DOHH2 (cell line): Measurements from ENCODE around the gene EXOC3.

Source experiments
- H3F3A ChIP-seq: fragments of 200-600 bp; sonication (generic), shearing (Covaris generic); 2 replicates; pipeline ENCODE4 v1.6.0; 2016; ENCODE audit warnings: antibody characterized with exemption, mild to moderate bottlenecking; ENCODE audit not compliant: control insufficient read depth, insufficient read depth
- H3K27ac ChIP-seq: fragments of 200-600 bp; sonication (generic); 2 replicates; pipeline ENCODE4 v1.5.1; 2014; ENCODE audit warnings: low read depth, mild to moderate bottlenecking, low read length, moderate library complexity
- H3K27me3 ChIP-seq: fragments of 200-600 bp; sonication (generic); 2 replicates; pipeline ENCODE4 v1.6.1; 2014; ENCODE audit warnings: mild to moderate bottlenecking, low read length, mixed read lengths; ENCODE audit not compliant: control insufficient read depth
- H3K36me3 ChIP-seq: fragments of 200-600 bp; sonication (generic); 2 replicates; pipeline ENCODE4 v1.6.1; 2014; ENCODE audit warnings: mild to moderate bottlenecking, low read length, moderate library complexity, mixed read lengths; ENCODE audit not compliant: control insufficient read depth
- H3K4me1 ChIP-seq: fragments of 200-600 bp; sonication (generic); 2 replicates; pipeline ENCODE4 v1.6.1; 2014; ENCODE audit warnings: mild to moderate bottlenecking, low read length, mixed read lengths; ENCODE audit not compliant: control insufficient read depth
- H3K4me2 ChIP-seq: fragments of 200-600 bp; sonication (generic); 2 replicates; pipeline ENCODE4 v1.6.0; 2014; ENCODE audit warnings: mild to moderate bottlenecking, low read length, moderate library complexity
- H3K4me3 ChIP-seq: fragments of 200-600 bp; sonication (generic); 2 replicates; pipeline ENCODE4 v1.5.1; 2014; ENCODE audit warnings: mild to moderate bottlenecking, low read length, mixed read lengths
- H3K79me2 ChIP-seq: fragments of 200-600 bp; sonication (generic); 2 replicates; pipeline ENCODE4 v1.6.1; 2014; ENCODE audit warnings: mild to moderate bottlenecking, low read length, mixed read lengths; ENCODE audit not compliant: control insufficient read depth
- H3K9me2 ChIP-seq: fragments of 200-600 bp; sonication (generic); replicated peaks from 2 replicates; pipeline ENCODE4 v1.6.1; 2014; ENCODE audit warnings: mild to moderate bottlenecking, low read length, mixed read lengths; ENCODE audit not compliant: control insufficient read depth
- H3K9me3 ChIP-seq: fragments of 200-600 bp; sonication (generic); 2 replicates; pipeline ENCODE4 v1.6.1; 2014; ENCODE audit warnings: antibody characterized with exemption, low read length, mixed read lengths; ENCODE audit not compliant: control insufficient read depth, insufficient read depth
- H4K20me1 ChIP-seq: fragments of 200-600 bp; sonication (generic); 2 replicates; pipeline ENCODE4 v1.6.0; 2014; ENCODE audit warnings: low read depth, mild to moderate bottlenecking, antibody characterized with exemption, low read length, moderate library complexity; ENCODE audit not compliant: control insufficient read depth, insufficient read depth
- EZH2phosphoT487 ChIP-seq: fragments of 200-600 bp; sonication (generic); IDR thresholded peaks from 2 replicates; pipeline ENCODE4 v1.6.1; 2017; ENCODE audit warnings: borderline replicate concordance, mild to moderate bottlenecking, antibody characterized with exemption, low read length, moderate library complexity, mixed read lengths
- TF ChIP-seq, protein P1 (sequence below): fragments of 200-600 bp; sonication (generic); IDR thresholded peaks from one replicate; pipeline ENCODE4 v1.5.1; 2014; ENCODE audit warnings: antibody characterized with exemption, mild to moderate bottlenecking, low read depth, low read length; ENCODE audit not compliant: poor library complexity, severe bottlenecking

EXOC3 gene

DNA sequence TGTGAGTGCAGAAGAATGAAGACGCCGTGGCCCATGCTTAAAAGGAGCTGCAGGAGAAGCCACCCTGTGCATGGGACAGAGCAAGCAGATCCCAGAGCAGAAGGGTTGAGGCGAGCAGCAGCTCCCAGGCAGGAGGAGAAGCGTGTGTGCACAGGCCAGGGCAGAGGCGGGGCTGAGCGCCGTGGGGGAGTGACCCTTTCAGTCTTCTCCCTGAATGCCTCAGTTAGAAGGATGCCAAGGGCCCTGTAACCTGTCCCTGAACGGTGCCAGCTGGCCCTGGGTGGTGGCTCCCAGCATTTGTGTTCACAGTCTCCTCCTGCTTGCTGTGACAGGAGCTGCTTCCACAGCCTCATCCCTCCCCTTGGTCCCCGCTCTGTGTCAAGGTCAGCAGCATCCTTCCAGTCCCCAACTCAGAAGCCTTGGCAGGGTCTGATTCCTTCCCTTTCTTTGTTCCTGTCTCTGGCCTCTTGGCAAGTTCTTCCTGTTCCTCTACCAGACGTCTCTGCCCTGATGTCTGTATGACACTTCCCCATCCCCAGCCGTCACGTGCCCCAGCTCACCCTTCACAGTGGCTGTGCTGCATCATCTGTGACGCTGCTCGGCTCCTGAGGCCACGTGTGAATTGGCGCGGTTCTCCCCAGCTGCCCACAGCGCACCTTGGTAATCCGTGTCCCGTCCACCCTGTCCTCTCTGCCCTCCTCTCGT, 5.2 kb downstream of the EXOC3 start:
- H4K20me1 ChIP-seq = no peaks in the 10 kb centered on the region

DNA sequence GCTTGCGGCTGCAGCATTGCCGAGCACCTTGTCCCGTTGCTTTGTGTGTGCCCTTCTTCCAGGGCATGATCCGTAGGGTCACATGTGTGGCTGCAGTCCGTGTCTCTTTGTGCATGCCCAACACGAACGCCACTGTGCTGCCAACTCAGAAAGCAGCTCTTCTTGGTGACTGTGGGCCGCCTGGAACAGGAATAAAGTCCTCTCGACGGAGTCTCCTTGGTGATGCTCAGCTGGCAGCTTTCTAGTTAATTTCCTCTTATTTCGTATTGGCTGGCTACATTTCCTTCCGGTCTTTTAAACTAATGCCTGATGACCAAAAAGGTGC, 5.8 kb downstream of the EXOC3 start:
- Histone ChIP-seq H3K36me3 (peaks cover 77% of the 10 kb centered on the region), H3K27ac (no peak overlapping the region)

More for the DNA sequence above, 5.2 kb downstream of the EXOC3 start:
- H3K27me3 ChIP-seq = no peaks in the 10 kb centered on the region
- H3K4me1 ChIP-seq = peaks cover 26% of the 10 kb centered on the region
- peaks cover 76% of the 10 kb centered on the region for H3K79me2 ChIP-seq
- TF ChIP-seq EZH2phosphoT487 = no peak
- TF ChIP-seq, protein P1, sequence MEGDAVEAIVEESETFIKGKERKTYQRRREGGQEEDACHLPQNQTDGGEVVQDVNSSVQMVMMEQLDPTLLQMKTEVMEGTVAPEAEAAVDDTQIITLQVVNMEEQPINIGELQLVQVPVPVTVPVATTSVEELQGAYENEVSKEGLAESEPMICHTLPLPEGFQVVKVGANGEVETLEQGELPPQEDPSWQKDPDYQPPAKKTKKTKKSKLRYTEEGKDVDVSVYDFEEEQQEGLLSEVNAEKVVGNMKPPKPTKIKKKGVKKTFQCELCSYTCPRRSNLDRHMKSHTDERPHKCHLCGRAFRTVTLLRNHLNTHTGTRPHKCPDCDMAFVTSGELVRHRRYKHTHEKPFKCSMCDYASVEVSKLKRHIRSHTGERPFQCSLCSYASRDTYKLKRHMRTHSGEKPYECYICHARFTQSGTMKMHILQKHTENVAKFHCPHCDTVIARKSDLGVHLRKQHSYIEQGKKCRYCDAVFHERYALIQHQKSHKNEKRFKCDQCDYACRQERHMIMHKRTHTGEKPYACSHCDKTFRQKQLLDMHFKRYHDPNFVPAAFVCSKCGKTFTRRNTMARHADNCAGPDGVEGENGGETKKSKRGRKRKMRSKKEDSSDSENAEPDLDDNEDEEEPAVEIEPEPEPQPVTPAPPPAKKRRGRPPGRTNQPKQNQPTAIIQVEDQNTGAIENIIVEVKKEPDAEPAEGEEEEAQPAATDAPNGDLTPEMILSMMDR = no peak
- no peaks in the 10 kb centered on the region for H3F3A ChIP-seq
- H3K4me2 ChIP-seq = no peak overlapping the region
- H3K4me3 ChIP-seq = no peak overlapping the region
- peaks cover 72% of the 10 kb centered on the region for H3K36me3 ChIP-seq
- H3K27ac ChIP-seq = no peak overlapping the region
- H3K9me3 ChIP-seq = no peaks in the 10 kb centered on the region
- H3K9me2 ChIP-seq = no peaks in the 10 kb centered on the region

DNA sequence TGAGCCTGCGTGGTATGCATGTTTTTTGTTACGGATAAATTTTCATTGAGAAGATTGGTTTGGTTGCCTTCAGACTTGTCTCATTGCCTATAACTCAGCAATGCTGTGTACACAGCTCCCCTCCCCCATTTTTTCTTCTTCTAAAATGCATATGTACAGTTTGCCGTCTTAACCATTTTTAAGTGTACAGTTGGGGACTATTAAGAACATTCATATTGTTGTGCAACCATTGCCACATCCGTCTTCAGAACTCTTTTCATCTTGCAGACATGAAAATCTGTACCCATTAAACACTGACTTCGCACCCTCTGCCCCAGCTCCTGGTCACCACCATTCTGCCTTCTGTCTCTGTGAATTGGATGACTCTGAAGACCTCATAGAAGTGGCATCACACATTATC, 6.2 kb downstream of the EXOC3 start:
- H3K79me2 ChIP-seq = peaks cover 76% of the 10 kb centered on the region
- no peak overlapping the region for H3K4me2 ChIP-seq
- H3K36me3 ChIP-seq = peaks cover 82% of the 10 kb centered on the region
- TF ChIP-seq, protein P1 = no peak
- no peak for TF ChIP-seq EZH2phosphoT487
- no peak overlapping the region for H3K27ac ChIP-seq
- H4K20me1 ChIP-seq = no peaks in the 10 kb centered on the region
- H3K9me2 ChIP-seq = no peaks in the 10 kb centered on the region
- no peaks in the 10 kb centered on the region for H3K9me3 ChIP-seq
- H3F3A ChIP-seq = no peaks in the 10 kb centered on the region
- no peak overlapping the region for H3K4me3 ChIP-seq
- no peaks in the 10 kb centered on the region for H3K27me3 ChIP-seq
- peaks cover 21% of the 10 kb centered on the region for H3K4me1 ChIP-seq

More for the DNA sequence above, 5.8 kb downstream of the EXOC3 start:
- Histone ChIP-seq H3F3A (no peaks in the 10 kb centered on the region), H3K9me3 (no peaks in the 10 kb centered on the region), H3K4me3 (no peak overlapping the region), H3K4me1 (peaks cover 24% of the 10 kb centered on the region), H3K9me2 (no peaks in the 10 kb centered on the region), H3K4me2 (no peak overlapping the region), H3K27me3 (no peaks in the 10 kb centered on the region), H3K79me2 (peaks cover 76% of the 10 kb centered on the region), H4K20me1 (no peaks in the 10 kb centered on the region)
- TF ChIP-seq, protein P1 = no peak
- no peak for TF ChIP-seq EZH2phosphoT487
